ENCODE results near the gene TIGD7. TPM values are rescaled to one million over a fixed set of nuclear protein-coding genes. Genes with fewer than 3 reads are reported as not detected.

The TIGD7 gene
- total RNA-seq, 2 donors from 2014 or later: 2.3 to 5.1 TPM

GRCh38 chr16:3282730-3283542 is 22.3 kb downstream of the TIGD7 start, which contains the start of gene ZNF263:
TSS of gene ZNF263 (plus strand) at chr16:3283491. CDS start at chr16:3283819, 328 bp downstream.
- H3K4me3 ChIP-seq: peak within 1 kb of the TSS; percentile 84
- peak; percentile 100 for ATAC-seq (ENCODE audit: insufficient number of reproducible peaks, low FRiP score, low read depth)
- H3K27ac ChIP-seq: peak within 1 kb of the TSS; percentile 97 to 99
- H3K36me3 ChIP-seq: peaks cover 12% of the 10 kb centered on the region
- peaks cover 3% of the 10 kb centered on the region for H3K9me3 ChIP-seq
- no peaks in the 10 kb centered on the region for H3K27me3 ChIP-seq (replicated peaks; ENCODE audit: insufficient read depth)
- no peak for TF ChIP-seq CTCF (IDR thresholded peaks at IDR 0.05)
- peak; percentile 91 for DNase-seq (ENCODE audit: low spot score)
- H3K4me1 ChIP-seq (ENCODE audit: control insufficient read depth in 1 of 2, low read depth in 2 of 2): peaks cover 14 to 28% of the 10 kb centered on the region in 2 donors

- DNase-seq (ENCODE audit: low spot score): no peak
- H3K4me1 ChIP-seq (ENCODE audit: control insufficient read depth in 1 of 2, low read depth in 2 of 2): peaks cover 14 to 28% of the 10 kb centered on the region in 2 donors
- peak overlapping the region; percentile 84 for H3K4me3 ChIP-seq
- peak overlapping the region; percentile 97 to 99 for H3K27ac ChIP-seq
- H3K27me3 ChIP-seq (replicated peaks; ENCODE audit: insufficient read depth): no peaks in the 10 kb centered on the region
- H3K36me3 ChIP-seq: peaks cover 12% of the 10 kb centered on the region
- no peaks in the 10 kb centered on the region for H3K9me3 ChIP-seq
- TF ChIP-seq CTCF (IDR thresholded peaks at IDR 0.05): no peak
- peak; percentile 10 for ATAC-seq (ENCODE audit: insufficient number of reproducible peaks, low FRiP score, low read depth)
These were observed 23.0 kb downstream of the TIGD7 start for GRCh38 chr16:3282103-3282729.

- H3K4me3 ChIP-seq: no peak overlapping the region
- no peak for TF ChIP-seq CTCF (IDR thresholded peaks at IDR 0.05)
- H3K27ac ChIP-seq: no peak overlapping the region
- H3K9me3 ChIP-seq: no peaks in the 10 kb centered on the region
- H3K4me1 ChIP-seq (ENCODE audit: control insufficient read depth in 1 of 2, low read depth in 2 of 2): peaks cover 14 to 28% of the 10 kb centered on the region in 2 donors
- ATAC-seq (ENCODE audit: insufficient number of reproducible peaks, low FRiP score, low read depth) (no peak), DNase-seq (ENCODE audit: low spot score) (no peak)
- no peaks in the 10 kb centered on the region for H3K27me3 ChIP-seq (replicated peaks; ENCODE audit: insufficient read depth)
- peaks cover 10% of the 10 kb centered on the region for H3K36me3 ChIP-seq
These were observed 23.9 kb downstream of the TIGD7 start for GRCh38 chr16:3281222-3281820.

GRCh38 chr16:3276679-3277078 is 28.6 kb downstream of the TIGD7 start:
- H3K27ac ChIP-seq: no peak overlapping the region
- peaks cover under 1% of the 10 kb centered on the region in 2 donors for H3K4me1 ChIP-seq (ENCODE audit: control insufficient read depth in 1 of 2, low read depth in 2 of 2)
- DNase-seq (ENCODE audit: low spot score): no peak
- TF ChIP-seq CTCF (IDR thresholded peaks at IDR 0.05): no peak
- no peaks in the 10 kb centered on the region for H3K9me3 ChIP-seq
- H3K36me3 ChIP-seq: no peaks in the 10 kb centered on the region
- no peak overlapping the region for H3K4me3 ChIP-seq
- ATAC-seq (ENCODE audit: insufficient number of reproducible peaks, low FRiP score, low read depth): no peak
- H3K27me3 ChIP-seq (replicated peaks; ENCODE audit: insufficient read depth): no peaks in the 10 kb centered on the region

- no peak for TF ChIP-seq CTCF (IDR thresholded peaks at IDR 0.05)
- no peaks in the 10 kb centered on the region for H3K9me3 ChIP-seq
- no peaks in the 10 kb centered on the region for H3K27me3 ChIP-seq (replicated peaks; ENCODE audit: insufficient read depth)
- no peak overlapping the region for H3K4me3 ChIP-seq
- H3K4me1 ChIP-seq (ENCODE audit: control insufficient read depth in 1 of 2, low read depth in 2 of 2): no peaks in the 10 kb centered on the region
- no peak for ATAC-seq (ENCODE audit: insufficient number of reproducible peaks, low FRiP score, low read depth)
- H3K27ac ChIP-seq: no peak overlapping the region
- no peak for DNase-seq (ENCODE audit: low spot score)
- no peaks in the 10 kb centered on the region for H3K36me3 ChIP-seq
These were observed 30.3 kb downstream of the TIGD7 start for GRCh38 chr16:3274947-3275346.
